ENCODE results near the gene LARGE1.

DNA sequence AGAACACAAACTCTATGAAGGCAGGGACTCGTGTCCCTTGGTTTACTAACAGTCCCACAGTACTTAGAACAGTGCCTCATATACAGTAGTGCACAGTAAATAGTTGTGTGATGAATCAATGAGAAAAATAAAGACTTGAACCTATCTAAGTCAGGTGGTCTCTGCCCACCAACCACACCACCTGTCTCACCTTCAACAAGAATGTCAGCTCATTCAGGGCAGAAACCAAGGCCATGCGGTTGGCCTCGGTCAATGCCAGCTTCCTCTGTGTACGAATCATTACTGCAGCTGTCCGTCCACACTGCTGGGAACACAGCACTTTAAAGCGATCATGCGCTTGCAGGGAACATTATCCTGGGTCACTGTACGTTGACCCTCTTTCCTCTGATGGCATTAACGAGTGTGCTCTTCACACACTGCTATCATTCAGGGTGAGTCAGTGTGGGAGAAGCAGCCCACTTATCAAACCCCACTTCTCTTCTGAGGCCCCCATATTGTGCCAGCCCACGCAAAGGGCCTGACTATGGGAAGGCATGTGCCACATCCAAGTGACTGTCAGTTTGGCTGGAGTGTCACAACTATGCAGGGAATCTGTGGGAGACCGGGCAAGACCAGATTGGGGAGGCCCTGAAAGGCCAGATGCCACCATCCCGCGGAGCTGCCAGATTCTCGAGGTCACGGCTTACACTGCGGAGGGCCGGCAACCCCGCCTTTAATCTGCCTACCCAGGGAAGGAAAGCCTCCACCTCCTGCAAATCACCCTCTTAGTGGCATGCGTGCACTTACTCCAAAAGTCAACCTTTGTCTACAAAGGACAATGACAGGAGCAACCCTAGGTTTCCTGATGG, 36.1 kb downstream of the LARGE1 start:
- TF ChIP-seq, protein P1, sequence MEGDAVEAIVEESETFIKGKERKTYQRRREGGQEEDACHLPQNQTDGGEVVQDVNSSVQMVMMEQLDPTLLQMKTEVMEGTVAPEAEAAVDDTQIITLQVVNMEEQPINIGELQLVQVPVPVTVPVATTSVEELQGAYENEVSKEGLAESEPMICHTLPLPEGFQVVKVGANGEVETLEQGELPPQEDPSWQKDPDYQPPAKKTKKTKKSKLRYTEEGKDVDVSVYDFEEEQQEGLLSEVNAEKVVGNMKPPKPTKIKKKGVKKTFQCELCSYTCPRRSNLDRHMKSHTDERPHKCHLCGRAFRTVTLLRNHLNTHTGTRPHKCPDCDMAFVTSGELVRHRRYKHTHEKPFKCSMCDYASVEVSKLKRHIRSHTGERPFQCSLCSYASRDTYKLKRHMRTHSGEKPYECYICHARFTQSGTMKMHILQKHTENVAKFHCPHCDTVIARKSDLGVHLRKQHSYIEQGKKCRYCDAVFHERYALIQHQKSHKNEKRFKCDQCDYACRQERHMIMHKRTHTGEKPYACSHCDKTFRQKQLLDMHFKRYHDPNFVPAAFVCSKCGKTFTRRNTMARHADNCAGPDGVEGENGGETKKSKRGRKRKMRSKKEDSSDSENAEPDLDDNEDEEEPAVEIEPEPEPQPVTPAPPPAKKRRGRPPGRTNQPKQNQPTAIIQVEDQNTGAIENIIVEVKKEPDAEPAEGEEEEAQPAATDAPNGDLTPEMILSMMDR (IDR thresholded peaks at IDR 0.05; ENCODE audit: insufficient read depth, low read length), result no peak
- TF ChIP-seq SPI1 (IDR thresholded peaks at IDR 0.05; ENCODE audit: borderline replicate concordance, low read depth) (no peak), GABPA (IDR thresholded peaks at IDR 0.05; ENCODE audit: low read depth) (no peak), POLR2AphosphoS5 (IDR thresholded peaks at IDR 0.05; ENCODE audit: low read depth) (no peak)
